Activated naive CD4-positive, alpha-beta T cell treated with anti-CD3 and anti-CD28 coated beads, Interleukin-2, amount 50 U/mL, for 72 hours (primary cell): ENCODE data around the gene RALA. TPM values are rescaled to one million over a fixed set of nuclear protein-coding genes. Genes with fewer than 3 reads are reported as not detected.
A peak's percentile ranks its signal among the peaks of the same experiment; 100 is the strongest.
"Not testable (repeated sequence)": the region's sequence is repeated elsewhere in the genome, so short reads cannot be mapped to it uniquely, and the experiment has no call there.

Experiments
- ATAC-seq, 2 donors: fragments of 150-1000 bp; cut with Tn5 transposase; 2 replicates each; pipeline ENCODE4 v1.10.0; 2021; ENCODE audit warnings: mild to moderate bottlenecking in 2 of 2, moderate library complexity in 2 of 2
- DNase-seq, 2 donors: peaks; one replicate each; pipeline ENCODE4 v3.0.0; 2021 to 2022; ENCODE audit warnings: low spot score in 2 of 2
- H3K27ac Mint-ChIP-seq, 2 donors: one replicate each; pipeline ENCODE4 v1.8.0; 2022; ENCODE audit warnings: mild to moderate bottlenecking in 2 of 2, mixed read lengths in 2 of 2
- H3K36me3 Mint-ChIP-seq, 2 donors: one replicate each; pipeline ENCODE4 v1.8.0; 2022; ENCODE audit warnings: mixed read lengths in 2 of 2
- H3K9me3 Mint-ChIP-seq, 2 donors: one replicate each; pipeline ENCODE4 v1.8.0; 2022; ENCODE audit warnings: mixed read lengths in 2 of 2
- total RNA-seq, 2 donors: library from RNA; stranded (reverse); gene quantifications; one replicate each; pipeline ENCODE4 v1.2.3, GENCODE V29; 2022

RALA gene
- total RNA-seq, 2 donors from 2014 or later = 27.8 to 32.7 TPM

DNA sequence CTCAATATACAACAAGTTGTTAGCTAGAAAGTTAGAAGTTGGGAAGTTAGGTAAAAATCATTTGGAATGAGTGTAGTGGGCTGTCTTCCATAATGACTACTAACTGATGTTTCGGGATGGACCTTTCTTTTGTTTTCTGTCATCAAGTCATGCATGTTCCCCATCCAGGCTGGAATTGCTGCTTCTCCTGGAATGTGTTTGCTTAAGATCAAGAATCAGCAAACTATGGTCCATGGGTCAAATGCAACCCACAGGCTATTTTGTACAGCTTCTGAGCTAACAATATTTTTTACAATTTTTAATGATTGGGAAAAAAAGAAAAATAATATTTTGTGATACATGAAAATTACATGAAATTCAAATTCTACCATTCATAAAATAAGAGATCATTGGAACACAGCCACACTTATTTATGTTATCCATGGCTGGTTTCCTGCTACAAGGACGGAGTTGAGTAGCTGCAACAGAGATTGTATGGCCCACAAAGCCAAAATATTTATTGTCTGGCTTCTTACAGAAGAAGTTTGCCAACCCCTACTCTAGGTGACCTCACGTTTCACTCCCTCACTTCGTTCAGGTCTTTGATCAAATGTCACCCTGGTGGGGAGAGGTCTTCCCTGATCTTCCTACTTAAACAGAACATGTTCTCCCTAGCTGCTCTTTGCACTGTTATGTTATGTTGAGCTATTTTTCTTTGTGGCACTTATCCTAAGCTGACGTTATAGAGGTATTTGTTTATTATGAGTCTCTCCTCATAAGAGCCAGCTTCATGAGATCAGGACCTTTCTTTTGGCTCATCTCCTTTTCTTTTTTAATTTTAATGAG lies 127.1 kb downstream of the RALA start:
- no peak for ATAC-seq

DNA sequence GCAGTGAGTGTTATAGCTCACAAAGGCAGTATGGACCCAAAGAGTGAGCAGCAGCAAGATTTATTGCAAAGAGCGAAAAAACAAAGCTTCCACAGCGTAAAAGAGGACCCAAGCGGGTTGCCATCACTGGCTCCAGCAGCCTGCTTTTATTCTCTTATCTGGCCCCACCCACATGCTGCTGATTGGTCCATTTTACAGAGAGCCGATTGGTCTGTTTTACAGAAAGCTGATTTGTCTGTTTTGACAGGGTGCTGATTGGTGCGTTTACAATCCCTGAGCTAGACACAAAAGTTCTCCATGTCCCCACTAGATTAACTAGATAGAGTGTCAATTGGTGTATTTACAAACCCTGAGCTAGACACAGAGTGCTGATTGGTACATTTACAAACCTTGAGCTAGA lies 129.9 kb downstream of the RALA start:
- peak overlapping the region in 1 of 2 donors; percentile 46 for H3K27ac Mint-ChIP-seq
- not testable (repeated sequence) for DNase-seq, H3K9me3 Mint-ChIP-seq, H3K36me3 Mint-ChIP-seq, ATAC-seq

More for the DNA sequence above, 127.1 kb downstream of the RALA start:
- Mint-ChIP-seq H3K9me3 (peaks cover 0 to 5% of the 10 kb centered on the region in 2 donors), H3K27ac (no peak overlapping the region), H3K36me3 (peaks cover 0 to 8% of the 10 kb centered on the region in 2 donors)
- DNase-seq = no peak

DNA sequence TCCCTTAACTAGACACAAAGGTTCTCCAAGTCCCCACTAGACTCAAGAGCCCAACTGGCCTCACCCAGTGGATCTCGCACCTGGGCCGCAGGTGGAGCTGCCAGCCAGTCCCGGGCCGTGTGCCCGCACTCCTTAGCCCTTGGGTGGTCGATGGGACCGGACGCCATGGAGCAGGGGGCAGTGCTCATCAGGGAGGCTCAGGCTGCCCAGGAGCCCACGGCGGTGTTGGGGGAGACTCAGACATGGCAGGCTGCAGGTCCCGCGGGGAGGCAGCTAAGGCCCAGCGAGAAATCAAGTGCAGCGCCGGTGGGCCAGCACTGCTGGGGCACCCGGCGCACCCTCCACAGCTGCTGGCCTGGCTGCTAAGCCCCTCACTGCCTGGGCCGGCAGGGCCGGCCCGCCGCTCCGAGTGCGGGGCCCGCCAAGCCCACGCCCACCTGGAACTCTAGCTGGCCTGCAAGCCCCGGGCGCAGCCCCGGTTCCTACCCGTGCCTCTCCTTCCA lies 130.5 kb downstream of the RALA start:
- peaks cover 0 to 8% of the 10 kb centered on the region in 2 donors for H3K36me3 Mint-ChIP-seq
- peaks cover 0 to 5% of the 10 kb centered on the region in 2 donors for H3K9me3 Mint-ChIP-seq
- no peak for DNase-seq
- ATAC-seq = no peak
- H3K27ac Mint-ChIP-seq = no peak overlapping the region

DNA sequence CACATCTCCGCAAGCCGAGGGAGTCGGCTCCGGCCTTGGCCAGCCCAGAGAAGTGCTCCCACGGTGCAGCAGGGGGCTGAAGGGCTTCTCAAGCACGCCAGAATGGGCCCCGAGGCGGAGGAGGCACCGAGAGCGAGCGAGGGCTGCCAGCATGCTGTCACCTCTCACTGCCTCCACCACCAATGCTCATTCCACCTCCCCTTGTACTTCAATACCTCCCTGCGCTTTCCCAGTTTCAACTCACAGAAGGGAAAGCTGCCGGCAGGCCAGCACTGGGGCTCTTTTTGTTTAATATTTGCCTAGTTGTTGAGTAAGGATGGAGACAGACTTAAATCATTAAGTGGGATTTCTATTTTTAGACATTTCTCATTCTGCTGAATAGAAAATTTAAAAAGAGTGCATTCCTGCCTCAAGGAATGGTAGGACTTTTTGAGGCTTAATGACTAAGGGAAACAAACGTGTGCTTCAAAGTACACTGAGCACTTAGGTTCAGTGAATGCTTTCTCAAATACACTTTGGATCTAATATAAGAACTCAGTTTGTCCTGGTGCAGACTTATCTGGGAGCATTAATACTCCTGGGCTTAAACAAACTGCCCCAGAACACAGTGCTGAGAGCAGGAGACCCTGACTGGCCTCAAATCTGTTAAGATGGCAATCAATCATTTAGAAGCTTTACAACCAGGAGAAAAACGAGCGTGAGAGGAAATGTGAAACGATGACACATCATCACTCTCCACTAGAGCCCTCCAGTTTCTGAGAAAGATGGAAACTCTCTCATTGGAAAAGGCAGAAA lies 131.2 kb downstream of the RALA start:
- Mint-ChIP-seq H3K36me3 (peaks cover 0 to 8% of the 10 kb centered on the region in 2 donors), H3K27ac (peak overlapping the region in 1 of 2 donors; percentile 79), H3K9me3 (peaks cover 0 to 5% of the 10 kb centered on the region in 2 donors)
- ATAC-seq (peak in 1 of 2 donors; percentile 71), DNase-seq (no peak)

DNA sequence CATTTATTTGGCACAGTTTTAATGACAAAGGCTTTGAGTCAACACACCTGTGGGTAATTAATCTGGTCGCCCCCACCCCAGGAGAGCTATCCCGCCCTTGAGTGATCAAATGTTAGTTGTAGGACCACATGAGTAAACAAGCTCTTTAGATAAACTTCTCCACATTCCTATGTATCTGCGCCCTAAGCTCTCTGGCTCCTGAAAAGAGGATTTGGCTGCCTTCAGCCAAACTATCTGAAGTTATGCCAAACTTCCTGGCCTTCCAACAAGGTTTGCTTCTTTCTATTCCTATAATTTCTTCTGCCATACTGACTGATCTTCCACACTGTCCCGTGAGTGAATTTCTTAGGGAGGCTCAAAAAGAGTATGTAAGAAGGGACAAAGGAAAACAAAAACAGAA lies 134.2 kb downstream of the RALA start:
- DNase-seq = no peak
- Mint-ChIP-seq H3K9me3 (peaks cover 0 to 5% of the 10 kb centered on the region in 2 donors), H3K27ac (no peak overlapping the region), H3K36me3 (peaks cover 0 to 8% of the 10 kb centered on the region in 2 donors)
- ATAC-seq = no peak

Other genes starting within 250 kb of the RALA start
- gene YAE1, start 57.2 kb upstream of the RALA start, total RNA-seq = 10 to 100 TPM in 1 of 2 donors, 1 to 10 TPM in 1; 4.8 to 12.0 TPM